Endothelial cell of umbilical vein (primary cell): ENCODE measurements around the gene BCL10. TPM values are rescaled to one million over a fixed set of nuclear protein-coding genes. Genes with fewer than 3 reads are reported as not detected.

Source experiments
- BruUV-seq: library from RNA; stranded (reverse); fragments of 400-500 nt; replicated peaks from 2 replicates; lab custom pipeline; 2021; lab: Mats Ljungman, UMichigan
- CTCF ChIA-PET: fragments of 300-600, 350-600 bp; sonication (Branson Sonifier 250); formaldehyde crosslinking; loops from one replicate; lab custom pipeline; 2021; ENCODE audit warnings: antibody characterized with exemption, inconsistent platforms; lab: Charles Lee
- POLR2A ChIA-PET: fragments of 300-600, 350-600 bp; sonication (Branson Sonifier 250); formaldehyde crosslinking; loops from one replicate; lab custom pipeline; 2021; ENCODE audit warnings: antibody characterized with exemption, inconsistent platforms; lab: Charles Lee
- DNase-seq: peaks from one replicate; pipeline ENCODE4 v3.0.0-alpha.2; 2011; ENCODE audit warnings: low read depth, low spot score
- FAIRE-seq: peaks from 2 replicates; lab custom pipeline; 2011; peaks lifted over from hg19 to GRCh38; lab: Jason Lieb, UNC
- H2AFZ ChIP-seq: 2 replicates; pipeline ENCODE4 v1.6.0; 2012; ENCODE audit warnings: low read depth, low read length, control low read depth, inconsistent platforms
- H3K27ac ChIP-seq: 2 replicates; pipeline ENCODE4 v1.5.1; 2011; ENCODE audit warnings: low read depth, mild to moderate bottlenecking, control low read depth, low read length, moderate library complexity; ENCODE audit not compliant: insufficient read depth
- H3K27me3 ChIP-seq, 2 experiments: 2 replicates each; pipeline versions ENCODE4 v1.6.0 to v1.6.1; 2011; ENCODE audit warnings: low read length in 2 of 2, mixed read lengths in 1 of 2; ENCODE audit not compliant: control insufficient read depth in 2 of 2, insufficient read depth in 2 of 2
- H3K36me3 ChIP-seq, 2 experiments: 2 replicates in 1 of 2; 3 replicates in 1 of 2; pipeline ENCODE4 v1.5.1; 2011; ENCODE audit warnings: low read length in 2 of 2, mild to moderate bottlenecking in 1 of 2, moderate library complexity in 1 of 2; ENCODE audit not compliant: control insufficient read depth in 2 of 2, insufficient read depth in 2 of 2; ENCODE audit errors: extremely low read depth in 1 of 2
- H3K4me1 ChIP-seq: 3 replicates; pipeline ENCODE4 v1.5.1; 2011; ENCODE audit warnings: mild to moderate bottlenecking, low read length; ENCODE audit not compliant: control insufficient read depth, insufficient read depth; ENCODE audit errors: extremely low read depth
- H3K4me2 ChIP-seq: 2 replicates; pipeline ENCODE4 v1.6.1; 2011; ENCODE audit warnings: low read length, control low read depth, mixed read lengths; ENCODE audit not compliant: insufficient read depth
- H3K4me3 ChIP-seq, 3 experiments: fragments of 200-600 bp in 1 of 3; sonication (generic), shearing (Covaris generic) in 1 of 3; replicated peaks in 1 of 3; 2 replicates each; pipeline ENCODE4 v1.5.1; 2011 to 2016; ENCODE audit warnings: control low read depth in 3 of 3, low read length in 3 of 3, mild to moderate bottlenecking in 2 of 3, inconsistent platforms in 1 of 3, low read depth in 1 of 3, moderate library complexity in 1 of 3; ENCODE audit not compliant: insufficient read depth in 1 of 3
- H3K79me2 ChIP-seq: 2 replicates; pipeline ENCODE4 v1.6.0; 2012; ENCODE audit warnings: low read length, inconsistent platforms; ENCODE audit not compliant: control insufficient read depth, insufficient read depth
- H3K9ac ChIP-seq: replicated peaks from 2 replicates; pipeline ENCODE3; 2011; ENCODE audit warnings: low read length, control low read depth; ENCODE audit not compliant: insufficient read depth; ENCODE audit errors: extremely low read depth
- H3K9me1 ChIP-seq: replicated peaks from 3 replicates; pipeline ENCODE4 v1.6.0; 2011; ENCODE audit warnings: mild to moderate bottlenecking, low read length; ENCODE audit not compliant: control insufficient read depth, insufficient read depth; ENCODE audit errors: extremely low read depth
- H3K9me3 ChIP-seq: replicated peaks from 2 replicates; pipeline ENCODE4 v1.5.1; 2012; ENCODE audit warnings: low read length, inconsistent platforms; ENCODE audit not compliant: control insufficient read depth, insufficient read depth
- H4K20me1 ChIP-seq: replicated peaks from 2 replicates; pipeline ENCODE3; 2011; ENCODE audit warnings: mild to moderate bottlenecking, low read length; ENCODE audit not compliant: control insufficient read depth, insufficient read depth; ENCODE audit errors: extremely low read depth
- EZH2 ChIP-seq: IDR thresholded peaks from 2 replicates; pipeline ENCODE4 v1.6.1; 2012; ENCODE audit warnings: borderline replicate concordance, low read depth, mild to moderate bottlenecking, moderate library complexity, low read length, inconsistent platforms; ENCODE audit not compliant: severe bottlenecking
- FOS ChIP-seq: IDR thresholded peaks from 2 replicates; pipeline ENCODE4 v1.6.1; 2011; ENCODE audit warnings: mild to moderate bottlenecking, low read length, moderate library complexity, borderline replicate concordance; ENCODE audit not compliant: insufficient read depth
- GATA2 ChIP-seq: IDR thresholded peaks from 2 replicates; pipeline ENCODE4 v1.7.0; 2011; ENCODE audit warnings: low read depth, mild to moderate bottlenecking, moderate library complexity, mixed read lengths, low read length; ENCODE audit not compliant: insufficient read length, insufficient read depth
- JUN ChIP-seq: IDR thresholded peaks from 2 replicates; pipeline ENCODE4 v1.6.1; 2011; ENCODE audit warnings: borderline replicate concordance, low read depth; ENCODE audit not compliant: insufficient read length, insufficient read depth
- MYC ChIP-seq: IDR thresholded peaks from one replicate; pipeline ENCODE4 v1.6.1; 2011; ENCODE audit warnings: mild to moderate bottlenecking, low read depth, low read length
- POLR2A ChIP-seq: IDR thresholded peaks from 2 replicates; pipeline ENCODE4 v1.6.1; 2012; ENCODE audit warnings: low read depth, mild to moderate bottlenecking, control low read depth, low read length
- POLR2AphosphoS5 ChIP-seq: IDR thresholded peaks from 2 replicates; pipeline ENCODE4 v1.6.1; 2012; ENCODE audit warnings: low read depth, mild to moderate bottlenecking, control low read depth, low read length, moderate library complexity; ENCODE audit not compliant: insufficient read depth
- dilution Hi-C: fragments of 300-500 bp; cut with MboI; formaldehyde crosslinking; loops from one replicate; pipeline ENCODE4 v1.15.0; 2019; ENCODE audit warnings: low sequenced_read_pairs; ENCODE audit not compliant: extremely low pct_ligation_motif_present
- intact Hi-C: fragments of 100-400 bp; cut with micrococcal nuclease; formaldehyde crosslinking; loops from one replicate; pipeline ENCODE4 v1.10.0; 2022
- polyA plus RNA-seq, 4 experiments: library from polyadenylated mRNA; depleted of rRNA in 3 of 4; stranded (reverse) in 3 of 4; unstranded in 1 of 4; fragments of >200 nt; gene quantifications; 2 replicates each; pipeline versions ENCODE4 v1.2.1 to v1.2.3, GENCODE V29; 2011 to 2012; ENCODE audit warnings: missing spikeins in 1 of 4
- total RNA-seq: library from RNA; stranded (reverse); gene quantifications from 2 replicates; pipeline ENCODE4 v1.2.3, GENCODE V29; 2021
- TF ChIP-seq, protein P1 (sequence below): IDR thresholded peaks from 2 replicates; pipeline ENCODE4 v1.6.1; 2011; ENCODE audit not compliant: insufficient read depth, insufficient read length
- TF ChIP-seq, protein P2 (sequence below), 2 donors: IDR thresholded peaks; 1 replicate in 1 of 2; 2 replicates in 1 of 2; pipeline ENCODE4 v1.5.1; 2011; ENCODE audit warnings: low read length in 2 of 2, mild to moderate bottlenecking in 2 of 2, moderate library complexity in 2 of 2, control low read depth in 1 of 2, inconsistent platforms in 1 of 2, low read depth in 1 of 2; ENCODE audit not compliant: insufficient read depth in 1 of 2; ENCODE audit errors: extremely low read depth in 1 of 2

The BCL10 gene
- total and polyA plus RNA-seq, 2 donors (not counting 3 experiments of a cell fraction or from before 2014, with no cell fraction given) = 16.1 to 78.6 TPM

DNA sequence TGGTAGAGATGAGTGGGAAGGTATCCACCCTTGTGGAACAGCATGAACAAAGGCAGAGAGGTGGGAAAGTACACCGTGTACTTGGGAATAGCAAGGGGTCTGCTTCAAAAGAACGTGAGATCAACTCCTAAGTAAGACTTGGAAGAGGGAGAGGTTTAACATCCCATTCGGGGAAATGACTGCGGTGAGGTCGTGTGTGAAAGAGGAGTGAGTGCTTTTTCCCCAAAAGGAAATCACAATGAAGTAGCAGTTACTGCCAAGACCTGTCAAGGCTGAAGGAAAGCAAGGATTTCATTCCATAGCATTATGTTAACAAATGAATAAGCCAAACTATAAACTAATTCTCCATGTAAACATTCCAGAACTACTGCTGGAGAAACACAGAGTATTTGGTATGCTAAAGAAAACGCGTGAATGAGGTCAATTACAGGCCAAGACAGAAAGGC, 55.7 kb downstream of the BCL10 start:
- H3K4me3 ChIP-seq = no peak overlapping the region
- intact Hi-C loops (no loop called here), dilution Hi-C loops (no loop called here)
- FAIRE-seq = no peak
- no peaks in the 10 kb centered on the region for H3K9me1 ChIP-seq
- H3K9me3 ChIP-seq = no peaks in the 10 kb centered on the region
- no peak for TF ChIP-seq FOS
- TF ChIP-seq EZH2 = no peak
- TF ChIP-seq, protein P1, sequence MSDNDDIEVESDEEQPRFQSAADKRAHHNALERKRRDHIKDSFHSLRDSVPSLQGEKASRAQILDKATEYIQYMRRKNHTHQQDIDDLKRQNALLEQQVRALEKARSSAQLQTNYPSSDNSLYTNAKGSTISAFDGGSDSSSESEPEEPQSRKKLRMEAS = no peak
- TF ChIP-seq MYC = no peak
- TF ChIP-seq, protein P2, sequence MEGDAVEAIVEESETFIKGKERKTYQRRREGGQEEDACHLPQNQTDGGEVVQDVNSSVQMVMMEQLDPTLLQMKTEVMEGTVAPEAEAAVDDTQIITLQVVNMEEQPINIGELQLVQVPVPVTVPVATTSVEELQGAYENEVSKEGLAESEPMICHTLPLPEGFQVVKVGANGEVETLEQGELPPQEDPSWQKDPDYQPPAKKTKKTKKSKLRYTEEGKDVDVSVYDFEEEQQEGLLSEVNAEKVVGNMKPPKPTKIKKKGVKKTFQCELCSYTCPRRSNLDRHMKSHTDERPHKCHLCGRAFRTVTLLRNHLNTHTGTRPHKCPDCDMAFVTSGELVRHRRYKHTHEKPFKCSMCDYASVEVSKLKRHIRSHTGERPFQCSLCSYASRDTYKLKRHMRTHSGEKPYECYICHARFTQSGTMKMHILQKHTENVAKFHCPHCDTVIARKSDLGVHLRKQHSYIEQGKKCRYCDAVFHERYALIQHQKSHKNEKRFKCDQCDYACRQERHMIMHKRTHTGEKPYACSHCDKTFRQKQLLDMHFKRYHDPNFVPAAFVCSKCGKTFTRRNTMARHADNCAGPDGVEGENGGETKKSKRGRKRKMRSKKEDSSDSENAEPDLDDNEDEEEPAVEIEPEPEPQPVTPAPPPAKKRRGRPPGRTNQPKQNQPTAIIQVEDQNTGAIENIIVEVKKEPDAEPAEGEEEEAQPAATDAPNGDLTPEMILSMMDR (IDR thresholded peaks at IDR 0.05; ENCODE audit: extremely low read depth in 1 of 2, insufficient read depth in 1 of 2, low read depth in 1 of 2, low read length in 2 of 2) = no peak
- TF ChIP-seq POLR2AphosphoS5 = no peak
- no peak for TF ChIP-seq POLR2A
- TF ChIP-seq JUN = no peak
- no peak for TF ChIP-seq GATA2
- no peak overlapping the region for H3K27ac ChIP-seq
- H3K9ac ChIP-seq = no peak overlapping the region
- H3K79me2 ChIP-seq = no peaks in the 10 kb centered on the region
- H3K36me3 ChIP-seq = no peaks in the 10 kb centered on the region
- no peaks in the 10 kb centered on the region for H3K4me1 ChIP-seq
- no peaks in the 10 kb centered on the region for H4K20me1 ChIP-seq
- POLR2A ChIA-PET = no interaction called here
- no peak overlapping the region for H2AFZ ChIP-seq
- H3K27me3 ChIP-seq = peaks cover 24 to 33% of the 10 kb centered on the region in 2 experiments
- H3K4me2 ChIP-seq = no peak overlapping the region
- no peak for DNase-seq
- CTCF ChIA-PET = no interaction called here
- no TSS peak for BruUV-seq
